Karpas-422 (cell line): ENCODE measurements around the gene MED27. TPM values are rescaled to one million over a fixed set of nuclear protein-coding genes. Genes with fewer than 3 reads are reported as not detected.
"Not testable (repeated sequence)": the region's sequence is repeated elsewhere in the genome, so short reads cannot be mapped to it uniquely, and the experiment has no call there.

Experiments used
- DNase-seq: peaks from one replicate; pipeline ENCODE4 v3.0.0-alpha.2; 2015
- H2AFZ ChIP-seq: fragments of 200-600 bp; sonication (generic); 2 replicates; pipeline ENCODE4 v1.6.1; 2014; ENCODE audit warnings: antibody characterized with exemption, low read length, mixed read lengths
- H3K27ac ChIP-seq: fragments of 200-600 bp; sonication (generic); 2 replicates; pipeline ENCODE4 v1.5.1; 2014; ENCODE audit warnings: mild to moderate bottlenecking, low read length, moderate library complexity
- H3K27me3 ChIP-seq: fragments of 200-600 bp; sonication (generic); 2 replicates; pipeline ENCODE4 v1.6.1; 2014; ENCODE audit warnings: low read length, mixed read lengths
- H3K36me3 ChIP-seq: fragments of 200-600 bp; sonication (generic); 2 replicates; pipeline ENCODE4 v1.6.1; 2014; ENCODE audit warnings: low read length, mixed read lengths; ENCODE audit not compliant: insufficient read depth
- H3K4me1 ChIP-seq: fragments of 200-600 bp; sonication (generic); 2 replicates; pipeline ENCODE4 v1.6.1; 2014; ENCODE audit warnings: mild to moderate bottlenecking, low read length, mixed read lengths
- H3K4me2 ChIP-seq: fragments of 200-600 bp; sonication (generic); 2 replicates; pipeline ENCODE4 v1.6.1; 2014; ENCODE audit warnings: low read length, low read depth, mild to moderate bottlenecking; ENCODE audit not compliant: poor library complexity, severe bottlenecking
- H3K4me3 ChIP-seq: fragments of 200-600 bp; sonication (generic); 2 replicates; pipeline ENCODE4 v1.5.1; 2014; ENCODE audit warnings: mild to moderate bottlenecking, antibody characterized with exemption, low read length, mixed read lengths
- H3K79me2 ChIP-seq: fragments of 200-600 bp; sonication (generic); 2 replicates; pipeline ENCODE4 v1.6.1; 2014; ENCODE audit warnings: mild to moderate bottlenecking, low read length, mixed read lengths
- H3K9ac ChIP-seq: fragments of 200-600 bp; sonication (generic); 2 replicates; pipeline ENCODE4 v1.6.0; 2014; ENCODE audit warnings: low read length
- H3K9me2 ChIP-seq: fragments of 200-600 bp; sonication (generic), shearing (Covaris generic); replicated peaks from 2 replicates; pipeline ENCODE4 v1.6.0; 2014; ENCODE audit warnings: mild to moderate bottlenecking, low read length, moderate library complexity; ENCODE audit not compliant: insufficient read depth
- H3K9me3 ChIP-seq: fragments of 300-700, 200-600 bp; sonication (generic); 2 replicates; pipeline ENCODE4 v1.6.1; 2014; ENCODE audit warnings: low read length, mixed read lengths
- H4K20me1 ChIP-seq: fragments of 200-600 bp; sonication (generic); 2 replicates; pipeline ENCODE4 v1.6.1; 2014; ENCODE audit warnings: mild to moderate bottlenecking, antibody characterized with exemption, low read length, low read depth; ENCODE audit not compliant: insufficient read depth
- total RNA-seq: library from RNA; depleted of rRNA; stranded (reverse); fragments of >200 nt; shearing (Covaris generic); gene quantifications from 2 replicates; pipeline ENCODE4 v1.2.3, GENCODE V29; 2014; ENCODE audit warnings: low replicate concordance

The MED27 gene
- total RNA-seq, 1 experiment from 2014 or later: 19.8 TPM

GRCh38 chr9:131936929-131937328 lies 142.7 kb downstream of the MED27 start:
- Histone ChIP-seq H3K9ac (no peak overlapping the region), H2AFZ (no peak overlapping the region), H3K9me3 (no peaks in the 10 kb centered on the region), H4K20me1 (peaks cover 1% of the 10 kb centered on the region; the same call in 1 of the 2 replicates), H3K9me2 (no peaks in the 10 kb centered on the region), H3K27ac (no peak overlapping the region), H3K36me3 (no peaks in the 10 kb centered on the region), H3K27me3 (no peaks in the 10 kb centered on the region), H3K4me1 (no peaks in the 10 kb centered on the region), H3K4me3 (no peak overlapping the region), H3K4me2 (no peak overlapping the region), H3K79me2 (no peaks in the 10 kb centered on the region)
- no peak for DNase-seq

- no peaks in the 10 kb centered on the region for H3K36me3 ChIP-seq
- H4K20me1 ChIP-seq: peaks cover 13% of the 10 kb centered on the region
- H3K4me1 ChIP-seq: no peaks in the 10 kb centered on the region
- H2AFZ ChIP-seq: no peak overlapping the region
- H3K4me3 ChIP-seq: no peak overlapping the region
- H3K9ac ChIP-seq: no peak overlapping the region
- H3K9me3 ChIP-seq: no peaks in the 10 kb centered on the region
- H3K4me2 ChIP-seq: no peak overlapping the region
- H3K79me2 ChIP-seq: no peaks in the 10 kb centered on the region
- H3K9me2 ChIP-seq: no peaks in the 10 kb centered on the region
- DNase-seq: no peak
- H3K27me3 ChIP-seq: no peaks in the 10 kb centered on the region
- no peak overlapping the region for H3K27ac ChIP-seq
These were observed 145.0 kb downstream of the MED27 start for GRCh38 chr9:131934673-131935072.

DNA sequence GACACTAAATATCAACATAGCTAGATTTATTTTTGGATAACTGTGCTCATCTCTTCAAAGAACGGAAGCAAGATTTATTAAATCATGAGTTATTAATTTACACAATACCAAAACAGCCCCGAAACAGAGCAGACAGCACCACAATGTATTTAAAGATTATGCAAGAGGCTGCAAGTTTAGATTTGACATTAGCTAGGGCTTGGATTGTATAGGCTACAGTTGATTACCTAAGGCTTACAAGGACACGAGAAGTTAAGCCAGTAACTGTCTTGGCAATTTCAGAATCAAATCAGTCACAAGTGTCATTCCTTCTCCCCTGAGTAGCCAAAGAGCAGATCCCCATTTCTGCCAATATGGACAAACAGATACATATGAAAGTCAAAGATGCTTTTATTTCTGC lies 152.6 kb downstream of the MED27 start:
- Histone ChIP-seq H4K20me1 (peaks cover 18% of the 10 kb centered on the region), H3K27me3 (no peaks in the 10 kb centered on the region), H3K79me2 (no peaks in the 10 kb centered on the region), H2AFZ (no peak overlapping the region), H3K9me2 (no peaks in the 10 kb centered on the region), H3K9me3 (no peaks in the 10 kb centered on the region), H3K27ac (no peak overlapping the region), H3K36me3 (no peaks in the 10 kb centered on the region), H3K9ac (no peak overlapping the region), H3K4me3 (no peak overlapping the region), H3K4me1 (no peaks in the 10 kb centered on the region), H3K4me2 (no peak overlapping the region)
- no peak for DNase-seq

DNA sequence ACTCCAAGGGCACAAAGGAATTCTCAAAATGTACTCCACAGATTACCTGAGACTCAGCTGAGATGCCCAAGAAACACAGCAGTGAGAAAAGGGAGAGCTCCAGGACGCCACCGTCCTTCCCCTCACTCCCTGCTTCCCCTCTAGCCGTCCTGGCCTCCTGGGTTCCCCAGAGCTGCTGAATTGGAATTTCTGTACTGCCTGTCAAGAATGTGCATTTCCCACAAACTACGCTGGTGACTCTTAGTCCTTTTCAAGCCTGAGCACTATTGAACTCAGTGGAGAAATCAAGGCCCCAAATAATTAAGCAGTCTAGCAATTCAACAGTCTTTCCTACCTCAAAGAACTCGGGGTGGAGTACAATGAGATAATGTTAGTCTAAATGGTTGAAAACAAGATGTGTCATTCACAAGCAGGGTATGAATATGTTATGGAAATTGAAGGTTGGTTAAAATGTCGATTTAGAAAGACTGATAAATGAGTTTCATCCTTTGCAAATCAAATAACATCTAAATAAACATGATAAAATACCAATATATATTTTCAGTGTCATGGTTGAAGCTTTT lies 153.2 kb downstream of the MED27 start:
- no peak for DNase-seq
- Histone ChIP-seq H4K20me1 (peaks cover 12% of the 10 kb centered on the region), H3K36me3 (no peaks in the 10 kb centered on the region)

DNA sequence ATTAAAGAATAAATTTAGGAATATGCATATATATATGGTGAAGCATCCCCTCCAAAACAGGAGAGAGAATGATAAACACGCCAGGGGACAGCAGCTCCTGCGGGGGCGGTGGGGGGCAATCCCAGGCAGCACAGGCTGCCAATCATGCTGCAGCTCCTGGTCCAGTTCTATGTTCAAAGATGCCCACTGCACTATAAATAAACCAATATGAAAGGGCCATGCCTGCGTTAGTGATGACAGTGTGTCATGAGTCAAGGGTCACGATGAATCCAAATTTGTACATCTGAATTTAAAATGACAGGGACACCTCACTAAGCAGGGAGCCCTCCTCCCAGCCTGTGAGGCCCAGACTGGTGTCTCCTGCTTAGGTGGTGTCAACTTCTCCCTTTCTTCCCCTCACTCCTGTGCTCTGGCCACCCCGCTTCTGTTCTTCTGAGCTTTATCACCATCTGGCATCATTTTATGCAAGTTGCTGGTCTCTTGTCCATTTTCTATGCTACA lies 153.9 kb downstream of the MED27 start:
- no peak overlapping the region for H3K4me2 ChIP-seq
- no peak for DNase-seq

More for the DNA sequence above, 153.2 kb downstream of the MED27 start:
- H3K27ac ChIP-seq: no peak overlapping the region
- H3K9ac ChIP-seq: no peak overlapping the region
- no peaks in the 10 kb centered on the region for H3K27me3 ChIP-seq
- H2AFZ ChIP-seq: no peak overlapping the region
- H3K79me2 ChIP-seq: no peaks in the 10 kb centered on the region
- H3K4me2 ChIP-seq: no peak overlapping the region
- no peaks in the 10 kb centered on the region for H3K9me2 ChIP-seq
- no peaks in the 10 kb centered on the region for H3K9me3 ChIP-seq
- no peak overlapping the region for H3K4me3 ChIP-seq
- no peaks in the 10 kb centered on the region for H3K4me1 ChIP-seq

GRCh38 chr9:131923766-131924165 lies 155.9 kb downstream of the MED27 start:
- no peak overlapping the region for H2AFZ ChIP-seq
- no peak for DNase-seq
- no peaks in the 10 kb centered on the region for H3K79me2 ChIP-seq
- no peaks in the 10 kb centered on the region for H3K27me3 ChIP-seq
- H3K4me2 ChIP-seq: no peak overlapping the region
- no peak overlapping the region for H3K4me3 ChIP-seq
- H3K9me2 ChIP-seq: no peaks in the 10 kb centered on the region
- no peak overlapping the region for H3K9ac ChIP-seq
- H3K36me3 ChIP-seq: no peaks in the 10 kb centered on the region
- no peaks in the 10 kb centered on the region for H3K4me1 ChIP-seq
- no peak overlapping the region for H3K27ac ChIP-seq
- no peaks in the 10 kb centered on the region for H3K9me3 ChIP-seq
- H4K20me1 ChIP-seq: peaks cover 20% of the 10 kb centered on the region; the same call in 1 of the 2 replicates

More for the DNA sequence above, 153.9 kb downstream of the MED27 start:
- H4K20me1 ChIP-seq: peaks cover 9% of the 10 kb centered on the region
- H3K4me1 ChIP-seq: no peaks in the 10 kb centered on the region
- no peaks in the 10 kb centered on the region for H3K9me2 ChIP-seq
- no peak overlapping the region for H3K9ac ChIP-seq
- no peak overlapping the region for H3K27ac ChIP-seq
- H3K79me2 ChIP-seq: no peaks in the 10 kb centered on the region
- H3K27me3 ChIP-seq: no peaks in the 10 kb centered on the region
- no peaks in the 10 kb centered on the region for H3K9me3 ChIP-seq
- no peak overlapping the region for H3K4me3 ChIP-seq
- H2AFZ ChIP-seq: no peak overlapping the region
- H3K36me3 ChIP-seq: no peaks in the 10 kb centered on the region

DNA sequence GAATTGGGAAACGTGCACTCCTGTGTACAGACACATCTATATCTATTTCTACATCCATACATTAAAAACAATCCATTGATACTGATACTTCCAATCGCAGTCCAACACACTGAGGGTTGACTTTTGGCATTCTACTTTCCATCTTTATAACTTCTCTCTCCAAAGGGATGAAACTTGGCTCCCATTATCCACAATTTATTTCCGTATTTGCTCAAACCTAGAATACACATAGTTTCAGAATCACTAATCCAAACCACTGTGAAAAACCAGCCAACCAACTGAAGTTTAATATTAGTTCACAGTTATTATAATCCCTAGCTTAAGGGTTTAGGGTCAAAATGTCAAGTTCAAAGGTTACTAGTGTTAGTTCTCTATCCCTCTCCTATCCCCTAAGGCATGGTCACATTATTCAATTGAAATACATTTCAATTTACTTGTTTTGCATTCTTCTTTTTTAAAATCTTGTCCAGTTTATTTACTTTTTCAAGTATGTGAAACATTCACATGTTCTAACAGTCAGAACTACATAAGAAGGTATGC lies 156.5 kb downstream of the MED27 start:
- H3K36me3 ChIP-seq: no peaks in the 10 kb centered on the region
- H3K9me2 ChIP-seq: no peaks in the 10 kb centered on the region
- no peaks in the 10 kb centered on the region for H3K79me2 ChIP-seq
- H3K27ac ChIP-seq: no peak overlapping the region
- no peaks in the 10 kb centered on the region for H3K4me1 ChIP-seq
- no peak overlapping the region for H3K9ac ChIP-seq
- H4K20me1 ChIP-seq: peaks cover 24% of the 10 kb centered on the region; the same call in 1 of the 2 replicates
- no peak overlapping the region for H3K4me2 ChIP-seq
- no peaks in the 10 kb centered on the region for H3K27me3 ChIP-seq
- no peaks in the 10 kb centered on the region for H3K9me3 ChIP-seq
- H2AFZ ChIP-seq: no peak overlapping the region
- no peak for DNase-seq
- no peak overlapping the region for H3K4me3 ChIP-seq

GRCh38 chr9:131921635-131922034 lies 158.0 kb downstream of the MED27 start:
- H3K9me2 ChIP-seq, H2AFZ ChIP-seq, H3K79me2 ChIP-seq, H3K36me3 ChIP-seq, H3K9ac ChIP-seq, DNase-seq, H3K9me3 ChIP-seq, H3K4me2 ChIP-seq, H3K27ac ChIP-seq, H3K27me3 ChIP-seq, H3K4me1 ChIP-seq, H3K4me3 ChIP-seq: not testable (repeated sequence)
- peaks cover 22% of the 10 kb centered on the region; the same call in 1 of the 2 replicates for H4K20me1 ChIP-seq
